HG02938 (cell line): ENCODE results near the gene SDK1.
"Not testable (repeated sequence)": the region's sequence is repeated elsewhere in the genome, so short reads cannot be mapped to it uniquely, and the experiment has no call there.

ENCODE experiments used
- ATAC-seq: cut with Tn5 transposase; IDR thresholded peaks from one replicate; pipeline ENCODE4 v1.9.1; 2021; ENCODE audit warnings: mild to moderate bottlenecking, moderate library complexity; ENCODE audit not compliant: unreplicated experiment

SDK1 gene

DNA sequence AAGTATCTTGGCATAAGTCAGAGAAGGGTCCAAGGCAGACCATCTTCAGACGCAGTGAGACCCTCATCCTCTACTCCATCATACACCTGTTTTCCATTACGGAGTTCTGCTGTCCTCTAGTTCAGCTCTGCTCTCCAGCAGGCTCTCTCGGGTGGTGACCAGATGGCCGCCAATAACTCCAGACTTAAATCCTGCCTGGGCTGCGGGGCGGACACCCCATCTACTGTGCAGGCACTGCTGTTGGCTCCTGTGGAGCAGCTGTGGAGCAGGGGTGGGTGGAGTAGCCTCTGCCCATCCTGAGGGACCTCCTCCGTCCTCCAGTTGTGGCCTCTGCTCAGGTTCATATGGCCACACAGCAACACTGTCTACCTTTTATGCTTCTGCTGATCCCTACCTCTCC lies 608.1 kb downstream of the SDK1 start:
- no peak for ATAC-seq

DNA sequence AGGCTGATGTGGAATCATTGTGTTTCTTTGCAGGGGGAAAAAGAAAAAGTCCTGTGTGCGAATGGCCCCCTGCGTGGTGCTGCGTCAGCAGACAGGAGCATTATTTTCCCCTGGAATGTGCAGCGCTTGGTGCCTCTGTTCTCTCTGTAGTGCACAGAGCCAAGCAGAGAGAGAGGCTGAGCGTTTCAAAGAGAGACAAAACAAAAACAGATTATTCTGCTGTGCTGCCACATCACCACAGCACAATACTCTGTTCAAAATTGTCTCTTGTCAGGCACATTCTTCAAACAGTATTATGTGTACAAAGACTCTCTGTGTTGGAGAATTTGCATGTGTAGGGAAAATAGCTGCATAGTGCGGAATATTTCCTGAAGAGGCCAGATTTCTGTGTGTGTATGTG lies 609.0 kb downstream of the SDK1 start:
- ATAC-seq = no peak

GRCh38 chr7:3911685-3912084 lies 610.6 kb downstream of the SDK1 start:
- ATAC-seq = no peak

DNA sequence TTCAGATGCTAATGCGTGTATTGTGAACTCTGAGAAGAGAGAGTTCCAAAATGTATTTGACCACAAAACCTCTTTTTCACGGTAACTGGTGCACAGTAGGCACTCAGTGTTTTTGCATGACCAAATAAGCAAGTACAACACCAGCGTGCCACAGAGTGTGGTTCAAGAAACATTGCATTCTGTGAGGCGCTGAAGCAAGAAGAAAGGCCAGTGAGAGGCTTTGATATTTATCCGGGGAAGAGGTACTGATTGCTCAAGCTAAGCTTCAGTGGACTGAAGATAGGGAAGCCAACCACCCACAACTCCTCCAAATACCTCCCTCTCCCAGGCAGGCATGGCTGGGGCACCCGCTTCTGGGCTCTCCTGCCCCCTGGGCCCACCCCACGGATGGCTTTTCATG lies 611.2 kb downstream of the SDK1 start:
- no peak for ATAC-seq

GRCh38 chr7:3914051-3914775 lies 613.2 kb downstream of the SDK1 start:
- no peak for ATAC-seq

- ATAC-seq = no peak
Observed at GRCh38 chr7:3915337-3915878, 614.4 kb downstream of the SDK1 start.

GRCh38 chr7:3916146-3916545 lies 615.1 kb downstream of the SDK1 start:
- ATAC-seq = no peak

DNA sequence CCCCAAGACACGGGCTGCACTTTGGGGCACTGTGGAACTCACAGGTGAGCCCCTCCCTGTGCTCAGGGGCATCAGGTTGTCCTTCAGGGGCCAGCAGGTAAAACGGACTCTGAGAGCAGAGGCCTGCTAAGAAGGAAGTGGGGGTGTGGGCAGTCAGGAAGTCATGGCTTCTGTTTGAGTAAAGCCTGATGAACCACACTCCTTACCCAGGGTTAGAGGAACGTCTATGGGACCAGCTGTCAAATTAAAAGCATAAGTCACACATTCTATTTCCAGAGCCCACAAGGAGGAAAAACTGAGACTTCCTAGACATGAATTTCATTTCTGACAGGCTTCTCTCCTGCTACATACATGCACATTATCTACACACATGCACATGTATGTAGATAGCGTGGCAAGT lies 616.4 kb downstream of the SDK1 start:
- ATAC-seq = no peak

GRCh38 chr7:3918576-3918975 lies 617.5 kb downstream of the SDK1 start:
- no peak for ATAC-seq

- no peak for ATAC-seq
Observed at GRCh38 chr7:3922175-3922635, 621.2 kb downstream of the SDK1 start.

DNA sequence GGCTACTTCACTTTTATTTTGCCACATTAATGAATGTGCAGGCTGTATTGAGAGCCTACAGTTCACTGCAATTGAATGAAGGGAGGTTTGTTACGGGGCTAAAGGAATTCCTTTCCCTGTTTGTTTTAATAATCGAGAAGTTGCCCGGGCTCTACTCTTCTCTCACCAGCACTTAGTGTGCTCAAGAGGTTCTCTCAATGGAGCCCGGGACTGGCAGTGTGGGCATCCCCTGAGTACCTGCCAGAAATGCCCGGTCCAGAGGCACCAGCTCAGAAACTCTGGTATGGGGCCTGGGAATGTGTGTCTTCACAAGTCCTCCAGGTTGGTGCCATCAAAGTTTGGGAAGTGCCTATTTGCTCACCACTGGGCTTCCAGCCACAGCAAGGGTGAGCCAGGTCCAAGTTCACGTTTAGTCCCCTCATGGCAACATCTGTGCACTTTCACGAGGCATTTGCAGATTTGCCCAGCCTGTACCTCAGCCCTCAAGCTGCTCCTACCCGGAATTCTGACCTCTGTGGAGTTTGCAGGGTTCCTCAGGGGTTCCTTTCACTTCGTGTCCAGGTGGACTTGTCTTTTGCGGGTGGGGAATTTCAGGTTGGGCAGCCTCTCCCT lies 622.4 kb downstream of the SDK1 start:
- no peak for ATAC-seq

DNA sequence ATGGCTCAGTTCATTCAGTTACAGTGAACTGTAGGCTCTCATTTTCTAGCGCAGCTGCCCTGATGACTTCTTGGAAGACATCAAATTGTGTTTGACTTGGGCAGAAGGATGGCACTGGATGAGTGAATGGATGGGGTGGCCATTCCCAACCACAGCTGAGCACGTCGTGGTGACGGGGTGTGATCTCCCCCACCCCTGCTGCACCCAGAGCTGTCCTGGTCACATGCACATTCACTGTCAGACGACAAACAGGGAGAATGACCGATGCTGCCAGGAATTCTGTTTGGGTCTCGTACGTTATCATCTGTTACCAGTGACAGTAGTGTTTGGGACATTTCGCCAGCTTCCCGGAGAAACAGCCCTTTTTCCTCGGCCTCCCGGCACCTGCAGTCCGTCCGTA lies 623.2 kb downstream of the SDK1 start:
- ATAC-seq = no peak

- ATAC-seq = no peak
Observed at GRCh38 chr7:3927446-3928110, 626.5 kb downstream of the SDK1 start.

GRCh38 chr7:3928727-3929515 lies 627.9 kb downstream of the SDK1 start:
- no peak for ATAC-seq

GRCh38 chr7:3931843-3932242 lies 630.8 kb downstream of the SDK1 start:
- no peak for ATAC-seq

GRCh38 chr7:3937146-3937545 lies 636.1 kb downstream of the SDK1 start:
- no peak for ATAC-seq

DNA sequence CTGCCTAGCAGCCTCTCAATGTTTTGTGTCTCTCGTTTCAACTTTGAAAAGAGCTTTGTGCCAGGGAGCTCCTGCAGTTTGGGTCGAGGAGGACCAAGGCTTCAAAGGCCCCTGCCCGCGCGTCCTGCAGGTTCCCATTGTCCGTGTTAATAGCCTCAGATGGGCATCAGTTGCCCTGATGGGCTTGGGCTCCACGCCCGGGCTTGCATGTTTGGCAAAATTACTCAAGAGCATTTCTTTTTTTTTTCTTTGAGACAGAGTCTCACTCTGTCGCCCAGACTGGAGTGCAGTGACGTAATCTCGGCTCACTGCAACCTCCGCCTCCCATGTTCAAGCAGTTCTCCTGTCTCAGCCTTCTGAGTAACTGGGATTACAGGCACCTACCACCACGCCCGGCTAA lies 636.6 kb downstream of the SDK1 start:
- ATAC-seq = no peak

- not testable (repeated sequence) for ATAC-seq
Observed at GRCh38 chr7:3941706-3942105, 640.7 kb downstream of the SDK1 start.

GRCh38 chr7:3942276-3942675 lies 641.2 kb downstream of the SDK1 start:
- no peak for ATAC-seq

DNA sequence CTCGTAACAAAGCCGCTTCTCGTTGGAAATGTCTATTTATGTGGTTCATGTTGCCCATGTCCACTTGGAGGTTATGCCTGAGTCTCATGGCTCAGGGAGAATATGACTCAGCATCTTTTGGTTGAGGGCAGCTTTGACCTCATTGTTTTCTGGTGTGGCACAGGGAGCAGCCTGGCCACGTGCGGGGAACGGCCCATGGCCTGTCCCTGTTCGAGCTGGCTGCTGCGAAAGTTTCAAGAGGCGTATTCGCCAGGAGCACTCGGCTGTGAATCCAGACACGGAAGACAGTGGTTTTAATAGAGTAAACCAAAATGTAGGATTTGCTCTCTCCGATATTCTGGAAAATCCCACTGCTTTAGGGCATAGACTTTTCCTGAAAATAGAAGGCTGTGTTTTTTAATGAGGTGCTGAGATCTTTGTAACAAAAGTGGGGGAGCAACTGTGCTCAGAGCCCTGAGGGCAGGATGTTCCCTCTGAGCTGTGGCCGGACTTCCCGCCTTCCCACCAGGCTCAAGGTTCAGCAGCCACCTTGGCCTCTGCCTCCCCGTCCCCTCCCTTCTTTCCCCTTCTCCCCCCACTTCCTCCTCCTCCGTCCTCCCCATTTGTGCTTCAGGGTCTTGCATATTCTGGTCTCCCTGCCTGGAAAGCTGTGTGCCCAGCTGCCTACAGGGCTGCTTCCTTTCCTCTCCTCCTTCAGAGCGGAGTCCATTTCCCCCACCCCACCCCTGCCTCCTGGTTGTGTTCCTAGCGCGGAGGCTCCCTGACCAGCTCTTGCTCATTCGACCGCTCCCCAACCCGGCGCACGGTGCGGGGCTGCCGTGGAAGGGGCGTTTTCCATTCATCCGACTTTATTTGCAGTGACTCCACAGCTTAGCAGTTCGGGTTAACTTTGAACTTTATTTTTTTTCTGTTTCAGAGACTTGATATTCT lies 642.0 kb downstream of the SDK1 start:
- no peak for ATAC-seq
